ENCODE results near the gene PC. TPM values are rescaled to one million over a fixed set of nuclear protein-coding genes. Genes with fewer than 3 reads are reported as not detected.

The PC gene
- total and polyA plus RNA-seq, 8 donors, result 7.9 to 27.4 (median 11.4) TPM

DNA sequence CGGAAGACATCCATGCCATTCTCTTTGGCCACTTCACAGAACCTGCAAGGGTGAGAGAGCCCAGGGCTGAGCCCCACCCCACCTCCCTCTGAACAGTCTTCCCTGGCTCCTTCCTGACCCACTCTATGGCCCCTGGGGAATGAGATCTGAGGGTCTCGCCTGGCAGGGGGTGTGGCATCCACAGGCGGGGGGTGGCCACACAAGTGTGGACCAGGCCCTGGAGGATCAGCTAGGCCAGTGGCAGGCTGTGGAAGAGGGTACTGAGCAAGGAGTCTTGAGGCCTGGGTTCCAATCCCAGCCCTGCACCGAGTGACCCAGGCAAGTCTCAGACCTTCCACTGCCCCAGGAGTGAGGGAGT is 107.0 kb downstream of the PC start:
- ATAC-seq, result no peak
- intact Hi-C loops (cut with DNase I), result no loop called here
- H3K27me3 ChIP-seq, result no peaks in the 10 kb centered on the region

DNA sequence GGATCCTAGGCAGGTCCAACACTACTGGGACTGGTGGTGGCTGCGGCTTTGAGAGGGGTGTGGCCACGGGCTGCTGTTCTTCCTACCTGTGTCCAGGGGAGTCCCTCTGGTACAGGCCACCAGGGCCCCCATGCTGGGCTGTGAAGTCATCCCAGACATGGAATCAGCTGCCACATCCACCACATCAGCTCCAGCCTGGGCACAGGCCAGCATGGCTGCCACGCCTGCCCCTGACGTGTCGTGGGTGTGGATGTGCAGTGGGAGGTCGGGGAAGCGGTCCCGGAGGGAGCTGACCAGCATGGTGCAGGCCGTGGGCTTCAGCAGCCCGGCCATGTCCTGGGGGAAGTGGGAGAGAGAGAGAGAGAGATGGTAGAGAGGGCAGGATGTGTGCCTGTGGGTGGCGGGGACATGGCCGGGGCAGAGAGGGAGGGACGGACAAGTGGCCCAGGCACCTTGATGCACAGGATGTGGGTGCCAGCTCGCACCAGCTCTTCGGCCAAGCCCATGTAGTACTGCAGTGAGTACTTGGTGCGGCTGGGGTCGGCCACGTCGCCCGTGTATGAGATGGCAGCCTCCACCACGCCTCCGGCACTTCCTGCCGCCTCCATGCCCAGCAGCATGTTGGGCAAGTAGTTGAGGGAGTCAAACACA is 107.5 kb downstream of the PC start:
- H3K4me1 ChIP-seq, result peaks cover 4 to 6% of the 10 kb centered on the region in 2 donors
- no peak for ATAC-seq
- peaks cover 0 to 35% of the 10 kb centered on the region in 2 donors for H3K36me3 ChIP-seq
- no peak overlapping the region for H3K27ac ChIP-seq
- no peak for DNase-seq
- H3K4me3 ChIP-seq, result no peak overlapping the region
- TF ChIP-seq, protein P1, sequence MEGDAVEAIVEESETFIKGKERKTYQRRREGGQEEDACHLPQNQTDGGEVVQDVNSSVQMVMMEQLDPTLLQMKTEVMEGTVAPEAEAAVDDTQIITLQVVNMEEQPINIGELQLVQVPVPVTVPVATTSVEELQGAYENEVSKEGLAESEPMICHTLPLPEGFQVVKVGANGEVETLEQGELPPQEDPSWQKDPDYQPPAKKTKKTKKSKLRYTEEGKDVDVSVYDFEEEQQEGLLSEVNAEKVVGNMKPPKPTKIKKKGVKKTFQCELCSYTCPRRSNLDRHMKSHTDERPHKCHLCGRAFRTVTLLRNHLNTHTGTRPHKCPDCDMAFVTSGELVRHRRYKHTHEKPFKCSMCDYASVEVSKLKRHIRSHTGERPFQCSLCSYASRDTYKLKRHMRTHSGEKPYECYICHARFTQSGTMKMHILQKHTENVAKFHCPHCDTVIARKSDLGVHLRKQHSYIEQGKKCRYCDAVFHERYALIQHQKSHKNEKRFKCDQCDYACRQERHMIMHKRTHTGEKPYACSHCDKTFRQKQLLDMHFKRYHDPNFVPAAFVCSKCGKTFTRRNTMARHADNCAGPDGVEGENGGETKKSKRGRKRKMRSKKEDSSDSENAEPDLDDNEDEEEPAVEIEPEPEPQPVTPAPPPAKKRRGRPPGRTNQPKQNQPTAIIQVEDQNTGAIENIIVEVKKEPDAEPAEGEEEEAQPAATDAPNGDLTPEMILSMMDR (IDR thresholded peaks at IDR 0.05), result no peak
- intact Hi-C loops (cut with DNase I), result no loop called here
- no peaks in the 10 kb centered on the region for H3K27me3 ChIP-seq
- no peaks in the 10 kb centered on the region for H3K9me3 ChIP-seq

More for the DNA sequence above, 107.0 kb downstream of the PC start:
- Histone ChIP-seq H3K4me3 (no peak overlapping the region), H3K27ac (no peak overlapping the region), H3K36me3 (peaks cover 0 to 30% of the 10 kb centered on the region in 2 donors), H3K9me3 (no peaks in the 10 kb centered on the region), H3K4me1 (peaks cover 4 to 8% of the 10 kb centered on the region in 2 donors)
- no peak for DNase-seq
- TF ChIP-seq, protein P1 (IDR thresholded peaks at IDR 0.05), result no peak

DNA sequence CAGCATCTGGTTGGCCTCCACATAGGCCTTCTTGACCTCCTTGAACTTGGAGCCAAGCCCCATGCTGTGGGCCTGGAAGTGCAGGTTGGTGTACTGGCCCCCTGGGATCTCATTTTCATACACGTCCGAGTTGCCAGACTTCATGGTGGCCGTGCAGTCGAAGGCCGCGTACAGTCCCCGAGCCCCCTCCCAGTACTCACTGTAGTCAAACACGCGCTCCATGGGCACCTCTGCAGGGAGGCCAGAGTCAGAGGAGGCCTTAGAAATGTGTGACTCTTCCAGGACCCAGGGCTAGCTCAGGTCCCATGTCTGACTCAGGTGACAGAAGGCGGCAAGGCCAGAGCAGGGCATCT is 108.0 kb downstream of the PC start:
- DNase-seq, result no peak
- no peaks in the 10 kb centered on the region for H3K27me3 ChIP-seq
- TF ChIP-seq, protein P1 (IDR thresholded peaks at IDR 0.05), result no peak
- no peak overlapping the region for H3K27ac ChIP-seq
- intact Hi-C loops (cut with DNase I), result no loop called here
- H3K9me3 ChIP-seq, result no peaks in the 10 kb centered on the region
- no peak overlapping the region for H3K4me3 ChIP-seq
- no peak for ATAC-seq
- H3K36me3 ChIP-seq, result peaks cover 0 to 40% of the 10 kb centered on the region in 2 donors
- H3K4me1 ChIP-seq, result peaks cover 0 to 2% of the 10 kb centered on the region in 2 donors

DNA sequence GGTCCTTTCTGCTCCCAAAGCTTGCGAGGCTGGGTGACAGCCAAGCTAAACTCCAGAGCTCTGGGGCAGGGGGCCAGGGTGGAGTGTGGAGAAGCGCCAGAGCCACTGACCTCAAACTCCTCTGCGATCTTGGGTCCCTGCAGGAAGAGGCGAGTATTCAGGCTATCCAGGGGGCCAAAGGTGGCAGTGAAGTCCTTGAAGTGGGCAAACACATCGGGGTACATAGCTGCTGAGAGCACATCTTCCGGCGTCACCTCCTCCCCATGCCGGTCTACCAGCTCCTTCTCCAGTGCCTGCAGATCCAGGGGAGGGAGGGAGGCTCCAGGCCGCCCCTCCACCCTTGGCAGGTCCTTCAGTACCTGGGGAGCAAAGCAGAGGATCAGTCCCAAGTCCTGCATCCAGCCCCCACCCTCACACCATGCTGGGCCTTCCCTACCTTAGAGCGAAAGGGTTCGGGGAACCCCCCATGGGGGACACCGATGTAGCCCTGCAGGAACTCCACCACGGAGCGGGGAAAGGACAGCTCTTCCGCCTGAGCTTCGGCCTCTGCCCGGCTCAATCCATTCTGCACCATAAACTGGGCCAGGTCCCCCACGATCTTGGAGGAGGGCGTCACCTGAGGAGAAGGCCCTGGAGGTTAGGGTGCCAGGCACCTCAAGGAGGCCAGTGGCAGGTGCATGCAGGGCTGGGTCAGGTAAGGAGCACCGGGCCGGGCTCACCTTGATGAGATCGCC is 108.5 kb downstream of the PC start:
- H3K27me3 ChIP-seq, result no peaks in the 10 kb centered on the region
- TF ChIP-seq, protein P1 (IDR thresholded peaks at IDR 0.05), result no peak
- peaks cover 0 to 6% of the 10 kb centered on the region in 2 donors for H3K4me1 ChIP-seq
- ATAC-seq (no peak), DNase-seq (no peak)
- no peaks in the 10 kb centered on the region for H3K9me3 ChIP-seq
- no peak overlapping the region for H3K4me3 ChIP-seq
- intact Hi-C loops (cut with DNase I), result no loop called here
- no peak overlapping the region for H3K27ac ChIP-seq
- H3K36me3 ChIP-seq, result peaks cover 0 to 46% of the 10 kb centered on the region in 2 donors

DNA sequence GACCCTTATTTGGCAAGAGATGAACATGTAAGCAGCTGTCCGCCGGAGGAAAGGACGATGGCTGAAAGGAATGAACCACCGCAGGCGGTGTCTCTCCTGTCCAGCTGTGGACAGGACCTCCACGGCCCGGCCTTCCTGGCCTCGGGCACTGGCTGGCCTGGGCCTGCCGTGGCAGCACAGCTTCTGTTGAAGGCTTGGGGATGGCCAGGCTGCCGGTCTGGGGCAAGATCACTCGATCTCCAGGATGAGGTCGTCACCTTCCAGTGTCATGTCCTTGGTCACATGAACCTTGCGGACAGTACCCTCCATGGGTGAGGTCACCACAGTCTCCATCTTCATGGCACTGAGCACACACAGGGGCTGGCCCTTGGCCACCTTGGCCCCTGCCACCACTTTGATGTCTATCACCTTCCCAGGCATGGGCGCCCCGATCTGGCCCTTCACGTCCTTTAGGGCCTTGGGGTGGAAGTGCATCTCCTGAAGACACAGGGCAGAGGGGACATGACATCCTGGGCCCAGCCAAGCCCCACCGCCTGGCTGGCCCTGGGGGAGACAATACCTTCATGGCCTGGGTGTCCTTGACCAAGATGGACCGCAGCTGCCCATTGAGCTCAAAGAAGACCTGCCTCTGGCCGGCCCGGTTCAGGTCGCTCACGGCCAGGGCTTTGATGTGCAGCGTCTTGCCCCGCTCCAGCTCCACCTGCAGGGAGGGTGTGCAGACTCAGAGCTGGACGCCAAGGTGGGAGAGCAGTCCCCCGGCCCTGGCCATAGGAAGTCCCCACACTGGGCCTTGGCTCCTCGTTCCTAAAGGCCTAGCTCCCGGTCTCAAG is 109.3 kb downstream of the PC start:
- TF ChIP-seq, protein P1 (IDR thresholded peaks at IDR 0.05), result no peak
- Histone ChIP-seq H3K27me3 (no peaks in the 10 kb centered on the region), H3K9me3 (no peaks in the 10 kb centered on the region), H3K4me3 (no peak overlapping the region), H3K27ac (no peak overlapping the region), H3K36me3 (peaks cover 0 to 46% of the 10 kb centered on the region in 2 donors), H3K4me1 (peaks cover 6 to 14% of the 10 kb centered on the region in 2 donors)
- ATAC-seq, result no peak
- intact Hi-C loops (cut with DNase I), result no loop called here
- DNase-seq, result no peak
